GM18520 (cell line): ENCODE results near the gene LRRC56.
A peak's percentile ranks its signal among the peaks of the same experiment; 100 is the strongest.

Source experiments
- ATAC-seq: cut with Tn5 transposase; IDR thresholded peaks from one replicate; pipeline ENCODE4 v1.9.1; 2021; ENCODE audit not compliant: unreplicated experiment

LRRC56 gene

GRCh38 chr11:538431-539051, 1.2 kb downstream of the LRRC56 start:
- ATAC-seq, result no peak

DNA sequence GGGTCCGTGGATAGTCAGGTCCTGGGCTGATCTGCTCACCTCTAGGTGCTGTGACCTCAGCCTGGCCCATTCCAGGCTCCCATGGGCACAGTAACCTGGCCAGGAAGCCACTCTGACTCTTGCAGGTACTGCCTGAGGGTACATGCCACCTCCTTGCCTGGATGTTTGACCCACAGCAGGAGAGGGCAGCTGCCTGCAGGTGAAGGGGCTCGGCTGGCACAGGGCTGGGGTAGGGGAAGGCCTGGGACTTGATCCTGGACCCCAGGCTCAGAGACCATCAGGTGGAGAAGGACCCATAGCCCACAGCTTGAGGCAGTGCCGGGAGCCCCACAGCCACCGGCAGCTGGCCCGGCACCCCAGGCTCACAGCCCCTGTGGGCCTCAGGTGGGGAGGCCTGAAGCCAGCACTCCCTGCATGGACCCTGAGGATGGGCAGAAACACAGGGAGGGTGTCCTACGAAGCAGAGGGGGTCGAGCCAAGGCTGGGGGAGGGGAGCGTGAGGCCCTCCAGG, 2.7 kb downstream of the LRRC56 start:
- no peak for ATAC-seq

GRCh38 chr11:540583-541432, 3.5 kb downstream of the LRRC56 start:
- no peak for ATAC-seq

- ATAC-seq, result no peak
Measured at GRCh38 chr11:541433-541885, 4.1 kb downstream of the LRRC56 start.

- no peak for ATAC-seq
Measured at GRCh38 chr11:544817-545166, 7.5 kb downstream of the LRRC56 start.

- no peak for ATAC-seq
Measured at GRCh38 chr11:545171-545570, 7.8 kb downstream of the LRRC56 start.

DNA sequence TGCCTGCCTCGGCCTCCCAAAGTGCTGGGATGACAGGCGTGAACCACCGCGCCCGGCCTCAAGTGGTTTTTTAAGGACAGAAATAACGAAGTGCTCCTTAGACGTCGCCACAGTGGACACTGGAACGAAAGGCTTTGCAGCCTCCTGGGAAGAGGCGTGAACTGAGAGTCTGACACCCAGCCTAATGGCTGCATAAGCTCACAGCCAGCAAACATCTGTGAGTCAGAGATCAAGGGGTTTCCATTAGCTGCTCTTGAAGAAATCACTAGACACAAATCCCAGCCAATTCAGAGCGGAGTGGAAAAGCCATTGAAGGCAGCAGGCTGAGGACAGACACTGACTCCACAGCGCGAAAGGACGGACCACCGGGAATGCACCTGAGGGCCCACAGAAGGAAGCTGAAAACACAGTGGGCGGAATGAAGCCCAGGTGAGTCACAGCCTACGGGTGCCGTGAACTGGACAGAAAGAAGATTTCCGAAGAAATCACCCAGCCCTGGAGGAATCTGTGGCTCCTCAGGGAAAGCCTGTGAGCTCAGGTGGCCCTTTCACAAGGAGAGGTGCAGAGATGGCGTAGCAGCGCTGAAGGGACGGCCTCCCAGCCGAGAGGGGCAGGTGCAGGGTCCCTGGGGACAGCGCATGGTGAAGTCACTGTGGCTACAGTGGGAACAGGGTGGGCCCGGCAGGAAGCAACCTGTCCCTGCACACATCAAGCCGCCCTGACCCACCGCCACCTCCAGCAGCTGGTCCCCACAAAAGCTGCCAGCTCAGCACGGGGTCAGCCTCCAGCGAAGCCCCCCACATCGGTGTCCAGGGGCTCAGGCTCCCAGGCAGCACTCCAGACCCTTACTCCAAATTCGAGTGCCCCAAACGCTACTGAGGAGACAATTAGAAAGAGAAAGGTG, 11.6 kb downstream of the LRRC56 start:
- no peak for ATAC-seq

DNA sequence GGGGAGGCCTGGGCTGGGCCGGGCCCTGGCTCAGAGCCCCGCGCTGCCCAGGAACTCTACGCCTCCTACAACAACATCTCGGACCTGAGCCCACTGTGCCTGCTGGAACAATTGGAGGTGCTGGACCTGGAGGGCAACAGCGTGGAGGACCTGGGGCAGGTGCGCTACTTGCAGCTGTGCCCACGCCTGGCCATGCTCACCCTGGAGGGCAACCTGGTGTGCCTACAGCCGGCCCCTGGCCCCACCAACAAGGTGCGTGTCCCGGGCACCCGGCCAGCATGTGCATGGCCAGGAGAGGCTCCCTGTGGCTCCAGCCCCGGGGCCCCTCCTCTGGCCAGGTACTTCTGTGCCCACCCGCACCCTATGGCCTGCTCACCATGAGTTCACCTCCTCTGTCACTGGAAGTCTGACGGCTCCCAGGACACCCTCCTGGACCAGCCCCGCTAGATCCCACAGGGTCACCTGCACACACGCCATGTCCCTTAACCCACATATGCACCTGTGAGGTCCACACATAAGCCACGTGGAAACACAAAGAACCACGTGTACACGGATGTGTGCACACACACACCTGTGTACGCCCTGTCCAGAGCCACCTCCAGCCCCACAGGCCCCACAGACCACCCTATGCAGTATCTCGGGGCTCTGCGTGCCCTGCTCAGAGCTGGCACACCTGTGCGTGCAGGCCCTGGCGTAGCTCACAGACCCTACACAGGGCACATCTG, 12.9 kb downstream of the LRRC56 start:
- ATAC-seq, result no peak

GRCh38 chr11:550746-551085, 13.4 kb downstream of the LRRC56 start:
- no peak for ATAC-seq

DNA sequence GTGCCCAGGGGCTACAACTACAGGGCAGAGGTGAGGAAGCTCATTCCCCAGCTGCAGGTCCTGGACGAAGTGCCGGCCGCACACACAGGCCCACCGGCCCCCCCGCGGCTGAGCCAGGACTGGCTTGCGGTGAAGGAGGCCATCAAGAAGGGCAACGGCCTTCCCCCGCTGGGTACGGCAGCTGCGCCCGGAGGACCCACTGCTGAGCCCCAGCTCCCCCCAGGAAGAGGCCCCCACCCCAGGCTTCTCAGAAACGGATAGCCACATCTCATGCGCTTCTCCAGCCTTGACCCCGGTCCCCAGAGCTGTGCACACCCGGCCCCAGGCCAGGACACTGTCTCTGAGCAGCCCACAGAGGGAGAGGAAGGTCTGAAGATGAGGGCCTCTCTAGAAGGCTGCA, 13.8 kb downstream of the LRRC56 start:
- ATAC-seq, result no peak

DNA sequence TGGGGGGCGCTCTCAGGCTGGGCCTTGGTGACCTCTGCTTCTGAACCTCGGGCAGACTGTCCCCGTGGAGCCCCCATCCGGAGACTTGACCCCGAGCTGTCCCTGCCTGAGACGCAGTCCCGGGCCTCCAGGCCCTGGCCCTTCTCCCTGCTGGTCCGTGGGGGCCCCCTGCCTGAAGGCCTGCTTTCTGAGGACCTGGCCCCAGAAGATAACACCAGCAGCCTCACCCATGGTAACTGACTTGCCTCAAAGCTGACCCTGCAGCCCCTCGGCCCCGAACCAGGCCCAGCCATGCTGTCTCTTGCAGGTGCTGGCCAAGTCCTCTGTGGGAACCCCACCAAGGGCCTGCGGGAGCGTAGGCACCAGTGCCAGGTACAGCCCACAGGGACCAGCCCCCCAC, 14.3 kb downstream of the LRRC56 start:
- no peak for ATAC-seq

DNA sequence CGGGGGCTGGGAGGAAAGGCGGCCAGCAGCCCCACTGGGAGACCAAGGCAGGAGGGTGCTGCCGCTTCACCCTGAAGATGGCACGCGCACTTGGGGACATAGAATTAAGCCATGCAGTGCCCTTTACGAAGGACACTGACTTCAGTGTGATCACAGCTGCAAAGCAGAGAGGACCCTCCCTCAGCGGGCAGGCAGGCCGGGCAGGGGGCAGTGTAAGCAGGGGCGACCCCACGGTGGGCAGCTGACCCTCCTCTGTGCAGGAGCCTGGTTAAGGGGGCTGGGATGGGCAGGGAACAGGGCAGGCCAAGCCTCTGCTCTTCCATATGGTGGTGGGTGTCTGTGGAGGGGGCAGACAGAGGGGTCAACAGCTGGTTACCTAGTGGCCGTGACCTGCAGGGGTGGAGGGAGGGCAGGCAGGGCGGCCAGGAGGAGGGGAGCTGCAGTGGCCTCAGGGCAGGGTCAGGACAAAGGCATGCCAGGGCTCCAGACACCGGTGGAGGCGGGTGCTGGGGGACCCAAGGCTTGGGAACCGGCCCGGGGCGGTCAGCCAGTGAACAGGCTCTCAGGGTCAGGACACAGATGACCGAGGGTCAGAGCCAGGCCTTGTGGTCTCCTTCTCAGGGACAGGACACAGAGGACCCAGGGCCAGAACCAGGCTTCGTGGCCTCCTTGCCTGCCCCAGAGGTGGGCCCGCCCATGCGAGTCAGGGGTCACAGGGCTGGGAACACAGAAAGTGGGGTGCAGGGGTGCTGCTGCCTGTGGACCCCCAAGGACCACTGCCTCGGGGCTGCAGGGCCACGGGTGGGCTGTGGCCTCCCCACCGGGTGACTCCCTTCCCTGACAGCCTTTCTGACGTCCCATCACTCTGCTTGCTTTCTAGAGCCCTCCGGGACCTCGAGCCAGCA, 16.0 kb downstream of the LRRC56 start:
- ATAC-seq, result no peak

DNA sequence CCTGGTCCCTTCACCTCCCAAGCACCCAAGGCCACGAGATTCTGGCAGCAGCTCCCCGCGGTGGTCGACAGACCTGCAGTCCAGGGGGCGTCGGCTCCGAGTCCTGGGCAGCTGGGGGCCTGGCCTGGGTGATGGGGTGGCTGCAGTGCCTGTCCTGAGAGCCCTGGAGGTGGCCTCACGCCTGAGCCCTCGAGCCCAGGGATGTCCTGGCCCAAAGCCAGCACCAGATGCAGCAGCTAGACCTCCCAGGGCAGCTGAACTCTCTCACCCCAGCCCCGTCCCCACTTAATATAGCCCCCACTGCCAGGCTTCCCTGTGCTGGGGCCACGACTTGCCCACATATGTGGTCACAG, 16.6 kb downstream of the LRRC56 start:
- no peak for ATAC-seq

GRCh38 chr11:554428-555226, 17.3 kb downstream of the LRRC56 start:
- ATAC-seq, result peak; percentile 52

DNA sequence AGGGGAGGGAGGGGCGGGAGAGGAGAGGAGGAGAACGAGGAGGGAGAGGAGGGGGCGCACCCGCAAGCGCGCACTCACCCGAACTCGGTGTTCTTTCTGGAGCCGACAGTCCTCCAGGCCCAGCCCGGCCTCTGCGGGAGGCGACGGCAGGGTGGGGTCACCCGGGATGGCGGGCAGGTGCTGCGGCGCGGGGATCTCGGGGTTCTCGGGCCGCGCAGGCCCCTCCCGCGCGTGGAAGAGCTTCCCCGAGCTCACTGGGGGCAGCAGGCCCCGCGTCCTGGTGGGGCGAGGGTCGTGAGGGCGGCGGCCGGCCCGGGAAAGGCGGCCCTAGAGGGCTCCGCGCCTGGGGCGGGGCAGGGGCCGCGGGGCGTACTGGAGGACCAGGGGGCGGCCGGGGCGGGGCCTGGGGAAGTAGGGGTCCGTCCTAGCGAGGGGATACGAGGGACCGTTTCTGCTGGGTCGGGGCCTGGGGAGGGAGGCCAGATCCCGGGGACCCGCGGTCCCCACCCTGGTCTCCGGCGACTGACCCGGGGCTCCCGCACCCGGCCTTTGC, 18.0 kb downstream of the LRRC56 start:
- no peak for ATAC-seq

DNA sequence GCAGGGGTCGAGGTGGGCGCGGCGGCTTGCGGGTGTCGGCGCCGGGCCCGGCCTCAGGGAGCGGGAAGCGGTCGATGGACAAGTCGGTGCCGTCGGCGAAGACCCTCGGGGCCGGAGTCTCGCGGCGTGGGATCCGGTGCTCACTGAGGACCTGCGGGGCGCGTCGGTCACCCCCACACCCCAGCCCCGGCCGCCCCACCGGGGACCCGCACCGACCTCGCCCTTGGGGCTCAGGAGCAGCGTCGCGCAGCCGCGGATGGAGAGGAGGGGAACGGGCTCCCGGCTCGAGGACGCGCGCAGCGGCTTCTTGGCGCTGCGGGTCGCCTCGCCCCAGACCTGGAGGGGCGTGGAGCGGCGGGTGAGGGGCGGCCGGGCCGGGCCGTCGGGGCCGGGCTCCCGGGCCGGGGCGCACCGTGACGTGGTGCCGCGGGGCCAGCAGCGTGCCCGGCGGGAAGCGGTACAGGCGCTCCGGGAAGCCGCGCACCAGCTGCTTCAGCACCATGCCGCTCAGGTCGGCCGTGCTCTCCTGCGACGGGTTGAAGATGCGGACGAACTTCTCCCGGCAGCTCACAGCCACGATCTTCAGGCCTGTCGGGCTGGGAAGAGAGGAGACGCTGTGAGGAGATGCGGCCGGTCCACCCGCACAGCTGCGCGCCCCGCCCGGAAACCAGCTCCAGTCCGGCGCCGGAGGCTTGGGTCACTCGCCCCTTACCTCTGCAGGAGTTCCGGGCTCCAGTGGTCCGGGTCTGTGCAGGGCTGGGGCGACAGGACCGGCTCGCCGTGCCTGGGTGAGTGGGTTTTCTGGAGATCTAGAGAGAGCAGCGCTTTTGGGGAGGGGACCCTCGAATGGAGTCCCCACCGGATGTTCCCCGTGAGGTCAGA, 18.7 kb downstream of the LRRC56 start:
- ATAC-seq, result no peak

DNA sequence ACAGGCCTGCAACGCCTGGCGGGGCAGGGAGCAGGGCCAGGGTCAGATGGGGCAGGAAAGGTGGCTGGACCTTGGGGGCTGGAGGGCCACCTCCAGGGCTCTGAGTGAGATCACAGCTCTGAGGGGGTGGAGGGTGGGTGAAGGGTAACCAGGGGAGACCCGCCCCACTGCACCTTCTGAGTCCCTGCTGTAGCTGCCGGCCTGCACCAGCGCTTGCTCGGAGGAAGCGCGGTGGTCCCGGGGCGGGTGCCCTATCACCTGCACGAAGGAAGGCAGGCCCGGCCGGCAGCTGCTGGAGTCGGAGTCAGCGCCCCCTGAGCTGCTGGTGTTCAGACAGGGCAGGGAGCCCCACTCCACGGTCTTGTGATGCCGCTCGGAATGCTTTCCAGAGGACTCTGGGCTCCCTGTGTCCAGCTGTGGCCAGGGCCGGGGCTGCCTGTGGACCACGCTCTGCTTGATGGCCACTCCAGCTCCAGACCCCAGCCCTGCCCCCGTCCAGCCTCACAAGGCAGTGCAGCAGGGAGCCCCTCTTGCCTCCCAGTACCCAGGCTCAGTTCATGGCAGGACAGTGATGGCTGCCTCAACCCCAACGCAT, 19.4 kb downstream of the LRRC56 start:
- no peak for ATAC-seq
